Erythroblast (primary cell): Measurements from ENCODE around the gene LRIG1.

ENCODE experiments used
- GATA1 ChIP-seq: IDR thresholded peaks from 2 replicates; pipeline ENCODE4 v1.6.1; 2011; ENCODE audit warnings: low read depth, mild to moderate bottlenecking, control low read depth, low read length, moderate library complexity
- POLR2A ChIP-seq: IDR thresholded peaks from 2 replicates; pipeline ENCODE4 v1.6.1; 2011; ENCODE audit warnings: mild to moderate bottlenecking, low read length

GRCh38 chr3:66456711-66457173, 44.1 kb downstream of the LRIG1 start:
- no peak for TF ChIP-seq POLR2A
- TF ChIP-seq GATA1 = no peak
